ENCODE measurements around the gene CHST11.

Gene CHST11

DNA sequence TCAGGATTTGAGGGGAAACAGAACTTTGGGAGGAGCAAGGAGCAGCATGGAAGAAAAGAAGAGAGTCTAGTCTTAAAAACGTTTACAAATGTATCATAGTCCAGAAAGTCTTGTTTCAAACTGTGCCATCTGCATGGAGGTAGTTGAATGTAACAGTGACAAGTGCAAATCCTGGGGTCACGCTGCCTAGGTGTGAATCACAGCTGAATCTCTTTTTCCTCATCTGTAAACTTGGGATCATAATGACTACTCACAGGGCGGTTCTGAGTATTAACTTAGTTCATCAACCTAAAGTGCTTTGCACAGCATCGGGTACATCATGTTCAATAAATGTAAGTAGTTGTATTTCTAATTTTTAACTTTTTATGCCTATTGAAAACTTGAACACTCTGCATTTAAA is 208.5 kb downstream of the CHST11 start:
- Mint-ChIP-seq H3K27me3 (no peaks in the 10 kb centered on the region), H3K4me1 (ENCODE audit: low read depth) (peaks cover 51% of the 10 kb centered on the region), H3K9me3 (no peaks in the 10 kb centered on the region), H3K4me3 (no peak overlapping the region), H3K27ac (peak overlapping the region; percentile 29), H3K36me3 (ENCODE audit: low read depth) (peaks cover 8% of the 10 kb centered on the region)

DNA sequence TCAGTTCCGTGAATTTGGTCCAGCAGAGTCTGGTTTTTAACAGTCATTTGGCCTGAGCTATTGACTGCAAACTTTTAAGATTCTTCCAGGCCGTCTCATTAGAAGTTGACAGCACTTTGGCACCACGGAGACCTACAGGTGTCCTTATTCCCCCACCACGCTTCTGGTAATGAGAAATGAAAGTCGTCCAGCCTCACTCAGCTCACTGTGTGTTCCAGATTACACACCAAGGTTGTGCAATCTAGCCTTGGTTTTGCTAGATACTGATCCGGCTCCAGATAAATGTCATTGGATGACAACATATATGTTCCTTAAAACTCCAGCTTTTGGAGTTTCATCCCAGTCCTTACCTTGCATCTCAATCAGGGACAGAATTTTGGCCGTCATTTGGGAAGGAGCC is 210.4 kb downstream of the CHST11 start:
- no peaks in the 10 kb centered on the region for H3K27me3 Mint-ChIP-seq
- H3K4me1 Mint-ChIP-seq (ENCODE audit: low read depth): peaks cover 62% of the 10 kb centered on the region
- H3K4me3 Mint-ChIP-seq: no peak overlapping the region
- H3K36me3 Mint-ChIP-seq (ENCODE audit: low read depth): peaks cover 8% of the 10 kb centered on the region
- H3K9me3 Mint-ChIP-seq: no peaks in the 10 kb centered on the region
- H3K27ac Mint-ChIP-seq: no peak overlapping the region

DNA sequence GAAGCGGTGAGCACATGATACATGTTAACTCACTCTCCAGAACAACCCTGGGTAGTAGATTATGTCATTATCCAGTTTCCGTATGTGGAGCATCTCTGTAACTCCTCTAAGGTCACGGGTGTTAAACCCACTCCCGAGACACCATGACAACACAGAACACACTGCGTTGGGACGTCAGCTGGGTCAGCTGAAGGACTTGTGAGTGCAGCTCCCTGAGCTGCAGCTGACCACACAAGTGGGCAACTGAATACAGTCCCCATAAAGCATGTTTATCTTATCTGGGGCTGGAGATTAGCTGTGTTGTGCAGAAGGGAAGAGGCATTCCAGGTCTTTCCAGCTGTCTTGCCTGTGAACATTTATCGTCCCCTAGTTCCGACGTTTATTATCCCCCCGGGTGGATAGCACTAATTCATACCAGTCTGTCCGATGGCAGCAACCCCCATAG is 211.5 kb downstream of the CHST11 start:
- H3K4me1 Mint-ChIP-seq (ENCODE audit: low read depth): peaks cover 69% of the 10 kb centered on the region
- H3K27ac Mint-ChIP-seq: peak overlapping the region; percentile 34
- H3K36me3 Mint-ChIP-seq (ENCODE audit: low read depth): peaks cover 5% of the 10 kb centered on the region
- no peak overlapping the region for H3K4me3 Mint-ChIP-seq
- no peaks in the 10 kb centered on the region for H3K27me3 Mint-ChIP-seq
- no peaks in the 10 kb centered on the region for H3K9me3 Mint-ChIP-seq

DNA sequence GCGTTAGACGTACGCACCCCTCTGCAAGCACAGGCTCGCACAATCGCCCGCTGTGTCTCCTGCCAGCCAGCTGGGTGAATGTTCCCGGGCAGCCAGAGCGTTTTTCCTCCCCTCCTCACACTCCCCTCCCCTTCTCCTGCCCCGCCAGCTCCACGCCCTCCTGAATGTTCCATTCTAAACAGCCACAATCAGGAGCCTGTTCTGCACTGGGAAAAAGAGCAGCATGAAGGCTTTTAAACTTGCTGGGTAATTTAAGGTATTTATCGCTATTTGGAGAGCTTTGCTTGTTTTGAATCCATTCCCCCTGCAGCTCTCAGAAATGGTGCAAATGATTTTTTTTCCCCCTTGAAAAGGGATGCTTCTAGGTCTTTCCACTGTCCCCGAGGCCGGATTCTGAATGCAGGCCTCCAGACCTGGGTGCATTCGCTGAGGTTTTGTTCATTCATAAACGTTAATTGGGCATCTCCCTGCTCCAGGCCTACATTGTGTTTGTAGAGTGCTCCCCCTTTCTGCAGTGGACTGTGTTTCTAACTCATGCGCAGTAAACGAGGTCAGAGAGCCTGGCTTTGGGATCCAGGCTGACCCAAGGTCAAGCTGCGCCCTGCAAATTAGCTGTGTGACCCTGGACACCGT is 212.5 kb downstream of the CHST11 start:
- Mint-ChIP-seq H3K36me3 (ENCODE audit: low read depth) (peaks cover 5% of the 10 kb centered on the region), H3K27me3 (no peaks in the 10 kb centered on the region), H3K9me3 (no peaks in the 10 kb centered on the region), H3K4me1 (ENCODE audit: low read depth) (peaks cover 74% of the 10 kb centered on the region), H3K27ac (peak overlapping the region; percentile 45), H3K4me3 (no peak overlapping the region)

DNA sequence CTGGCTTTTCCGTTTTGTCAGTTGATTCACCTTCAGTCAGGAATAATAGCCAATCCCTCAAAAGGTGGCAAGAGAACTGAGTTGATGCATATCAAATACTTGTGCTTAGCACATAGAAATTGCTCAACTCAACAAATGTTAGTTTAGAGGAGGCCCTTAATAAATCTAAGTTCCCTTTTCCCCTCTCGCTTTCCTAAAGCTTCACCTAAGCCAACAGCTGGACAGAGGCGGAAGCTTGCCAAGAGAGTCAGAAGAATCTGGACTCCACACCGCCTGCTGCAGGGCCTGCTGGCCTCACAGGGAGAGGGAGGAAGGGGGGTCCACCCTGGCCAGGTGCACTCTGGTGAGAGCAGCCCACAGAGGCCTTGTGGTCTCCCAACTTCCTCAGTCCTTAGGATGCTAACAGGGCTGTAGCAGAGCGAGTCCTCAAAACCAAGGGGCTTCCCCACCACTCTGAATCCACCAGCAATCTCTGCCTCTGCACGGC is 213.1 kb downstream of the CHST11 start:
- Mint-ChIP-seq H3K4me1 (ENCODE audit: low read depth) (peaks cover 74% of the 10 kb centered on the region), H3K9me3 (no peaks in the 10 kb centered on the region), H3K27ac (peak overlapping the region; percentile 96), H3K4me3 (no peak overlapping the region), H3K36me3 (ENCODE audit: low read depth) (peaks cover 5% of the 10 kb centered on the region), H3K27me3 (no peaks in the 10 kb centered on the region)

DNA sequence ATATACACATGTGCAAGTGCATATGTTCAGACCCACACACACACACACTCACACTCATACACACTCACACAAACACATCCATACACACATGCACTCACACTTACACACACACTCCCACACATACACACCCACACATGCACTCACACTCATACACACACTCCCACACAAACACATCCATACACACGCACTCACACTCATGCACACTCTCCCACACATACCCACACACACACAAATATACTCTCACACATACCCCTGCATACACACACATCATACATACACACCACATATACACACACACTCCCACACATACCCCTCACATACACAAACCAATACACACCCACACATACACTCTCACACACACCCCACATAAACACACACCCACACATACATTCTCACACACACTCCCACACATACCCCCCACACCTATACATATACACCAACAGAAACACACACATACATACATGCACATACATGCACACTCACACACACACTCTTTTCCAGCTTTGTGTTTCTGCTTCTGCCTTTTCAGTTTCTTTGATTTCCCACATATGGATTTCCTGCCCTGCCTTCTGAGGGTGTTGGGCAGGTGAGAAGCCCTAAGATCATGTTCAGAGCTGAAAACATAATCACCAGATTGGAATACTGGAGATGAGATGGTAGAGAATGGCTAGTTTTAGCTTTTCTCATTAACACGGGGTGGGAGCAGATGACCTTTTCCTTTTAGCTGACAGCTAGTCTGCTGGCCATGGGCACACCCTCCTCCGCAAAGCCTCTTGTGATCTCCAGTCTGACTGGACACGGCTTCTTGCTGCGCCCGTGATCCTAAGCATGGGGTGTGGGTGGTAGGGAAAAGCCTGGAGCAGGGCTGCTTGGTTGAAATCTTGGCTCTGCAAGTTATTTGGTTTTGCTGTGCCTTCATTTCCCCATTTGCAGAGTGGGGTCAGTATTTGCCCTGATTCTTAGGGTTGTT is 214.0 kb downstream of the CHST11 start:
- peak overlapping the region; percentile 71 for H3K4me3 Mint-ChIP-seq
- no peaks in the 10 kb centered on the region for H3K27me3 Mint-ChIP-seq
- peaks cover 5% of the 10 kb centered on the region for H3K36me3 Mint-ChIP-seq (ENCODE audit: low read depth)
- H3K27ac Mint-ChIP-seq: peak overlapping the region; percentile 96
- H3K4me1 Mint-ChIP-seq (ENCODE audit: low read depth): peaks cover 68% of the 10 kb centered on the region
- no peaks in the 10 kb centered on the region for H3K9me3 Mint-ChIP-seq

DNA sequence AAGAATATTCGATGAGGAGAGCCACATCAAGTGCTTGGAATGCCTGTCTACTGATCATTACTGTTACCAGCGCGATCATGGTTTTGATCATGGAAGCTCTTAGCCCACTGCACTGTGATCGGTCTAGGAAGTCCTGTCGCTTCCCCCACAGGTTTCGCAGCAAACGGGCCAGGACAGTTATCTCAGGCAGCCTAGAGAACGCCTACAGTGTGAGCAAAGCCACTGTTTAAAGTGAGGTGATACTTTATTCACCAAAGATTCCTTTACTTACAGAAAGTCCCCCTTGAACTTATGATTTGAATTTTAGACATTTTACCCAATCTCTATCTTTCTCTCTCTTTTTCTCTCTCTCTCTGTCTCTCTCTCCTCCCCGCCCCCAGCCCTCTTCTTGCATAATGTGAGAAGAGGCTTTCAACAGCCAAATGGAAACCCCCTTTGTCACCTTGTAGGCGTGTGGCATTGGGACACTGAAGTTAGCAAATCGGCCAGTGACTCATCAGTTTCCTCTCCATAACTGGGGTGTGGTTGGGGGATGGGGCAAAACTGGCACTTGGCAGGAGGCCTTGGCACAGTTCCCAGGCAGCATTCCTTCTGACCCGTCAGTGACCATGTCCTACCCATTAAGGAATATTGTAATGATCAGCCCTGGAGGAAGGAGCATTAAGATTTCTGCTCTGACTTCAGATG is 214.8 kb downstream of the CHST11 start:
- Mint-ChIP-seq H3K9me3 (no peaks in the 10 kb centered on the region), H3K27ac (peak overlapping the region; percentile 96), H3K4me3 (peak overlapping the region; percentile 71), H3K36me3 (ENCODE audit: low read depth) (peaks cover 1% of the 10 kb centered on the region), H3K4me1 (ENCODE audit: low read depth) (peaks cover 71% of the 10 kb centered on the region), H3K27me3 (no peaks in the 10 kb centered on the region)

DNA sequence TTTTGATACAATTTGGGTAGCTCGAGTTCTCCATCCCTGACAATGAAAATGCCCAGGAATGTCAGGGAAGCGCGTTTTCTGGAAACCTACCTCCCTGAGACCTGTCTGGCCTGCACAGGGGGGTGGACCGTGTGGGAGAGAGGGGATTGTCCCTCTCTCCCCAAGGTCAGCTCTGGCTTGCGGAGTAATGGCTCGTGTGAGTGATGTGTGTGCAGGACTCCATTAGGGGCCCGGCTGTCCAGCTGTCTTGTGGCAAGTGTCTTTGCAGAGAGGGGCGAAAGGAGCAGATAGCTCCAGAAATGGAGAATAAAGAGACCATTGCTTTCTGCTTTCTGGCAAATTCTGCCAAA is 215.3 kb downstream of the CHST11 start:
- H3K36me3 Mint-ChIP-seq (ENCODE audit: low read depth): no peaks in the 10 kb centered on the region
- H3K27ac Mint-ChIP-seq: peak overlapping the region; percentile 96
- H3K9me3 Mint-ChIP-seq: no peaks in the 10 kb centered on the region
- no peaks in the 10 kb centered on the region for H3K27me3 Mint-ChIP-seq
- peaks cover 71% of the 10 kb centered on the region for H3K4me1 Mint-ChIP-seq (ENCODE audit: low read depth)
- H3K4me3 Mint-ChIP-seq: peak overlapping the region; percentile 71

DNA sequence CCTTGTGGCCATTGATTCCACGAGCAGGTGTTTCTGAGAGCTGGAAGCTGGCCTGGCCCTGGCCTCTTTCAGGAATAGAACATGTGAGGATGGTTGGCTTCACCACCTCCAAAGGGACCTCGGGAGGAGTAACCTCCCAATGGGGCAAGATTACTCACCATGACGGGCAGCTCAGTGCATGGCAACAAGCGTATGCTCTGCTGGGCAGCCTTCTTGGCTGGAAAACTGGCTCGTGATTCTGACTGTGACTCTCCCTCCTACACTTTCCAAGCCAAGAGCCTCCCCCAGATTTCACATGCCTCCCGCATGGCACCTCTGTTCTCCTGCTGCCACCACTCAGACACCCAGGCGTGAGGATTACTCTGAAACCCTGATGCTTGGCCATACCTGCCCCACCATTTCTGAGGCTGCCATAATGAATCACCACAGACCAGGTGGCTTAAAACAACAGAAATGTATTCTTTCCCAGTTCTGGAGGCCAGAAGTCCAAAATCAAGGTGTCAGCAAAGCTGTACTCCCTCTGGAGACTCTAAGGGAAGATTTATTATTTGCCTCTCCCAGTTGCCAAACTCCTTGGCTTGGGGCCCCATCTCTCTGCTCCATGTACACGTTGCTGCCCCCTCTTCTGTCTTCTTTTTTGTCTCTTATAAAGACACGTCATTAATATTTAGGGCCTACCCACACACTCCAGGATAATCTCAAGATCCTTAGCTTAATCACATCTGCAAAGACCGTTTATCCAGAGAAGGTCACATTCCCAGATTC is 215.9 kb downstream of the CHST11 start:
- H3K27me3 Mint-ChIP-seq: no peaks in the 10 kb centered on the region
- no peaks in the 10 kb centered on the region for H3K9me3 Mint-ChIP-seq
- no peak overlapping the region for H3K4me3 Mint-ChIP-seq
- H3K27ac Mint-ChIP-seq: peak overlapping the region; percentile 96
- no peaks in the 10 kb centered on the region for H3K36me3 Mint-ChIP-seq (ENCODE audit: low read depth)
- H3K4me1 Mint-ChIP-seq (ENCODE audit: low read depth): peaks cover 73% of the 10 kb centered on the region

DNA sequence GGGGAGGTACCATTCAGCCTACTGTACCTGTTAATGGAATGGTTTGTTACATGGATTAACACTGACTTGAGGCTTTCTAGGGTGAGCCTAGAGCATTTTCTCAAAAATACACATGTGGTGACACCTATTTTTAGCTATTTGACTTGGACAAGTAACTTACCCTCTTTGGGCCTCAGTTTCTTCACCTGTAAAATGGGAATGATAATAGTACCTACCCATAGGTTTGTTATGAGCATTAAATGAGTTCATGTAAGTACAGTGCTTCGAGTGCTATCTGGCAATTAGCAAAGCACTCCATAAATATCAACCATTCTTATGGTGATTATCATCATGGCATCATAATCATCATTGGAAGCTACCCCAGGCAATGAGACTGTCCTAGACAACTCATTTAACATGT is 216.5 kb downstream of the CHST11 start:
- Mint-ChIP-seq H3K36me3 (ENCODE audit: low read depth) (no peaks in the 10 kb centered on the region), H3K27ac (no peak overlapping the region), H3K4me1 (ENCODE audit: low read depth) (peaks cover 73% of the 10 kb centered on the region), H3K9me3 (no peaks in the 10 kb centered on the region), H3K27me3 (no peaks in the 10 kb centered on the region), H3K4me3 (no peak overlapping the region)

DNA sequence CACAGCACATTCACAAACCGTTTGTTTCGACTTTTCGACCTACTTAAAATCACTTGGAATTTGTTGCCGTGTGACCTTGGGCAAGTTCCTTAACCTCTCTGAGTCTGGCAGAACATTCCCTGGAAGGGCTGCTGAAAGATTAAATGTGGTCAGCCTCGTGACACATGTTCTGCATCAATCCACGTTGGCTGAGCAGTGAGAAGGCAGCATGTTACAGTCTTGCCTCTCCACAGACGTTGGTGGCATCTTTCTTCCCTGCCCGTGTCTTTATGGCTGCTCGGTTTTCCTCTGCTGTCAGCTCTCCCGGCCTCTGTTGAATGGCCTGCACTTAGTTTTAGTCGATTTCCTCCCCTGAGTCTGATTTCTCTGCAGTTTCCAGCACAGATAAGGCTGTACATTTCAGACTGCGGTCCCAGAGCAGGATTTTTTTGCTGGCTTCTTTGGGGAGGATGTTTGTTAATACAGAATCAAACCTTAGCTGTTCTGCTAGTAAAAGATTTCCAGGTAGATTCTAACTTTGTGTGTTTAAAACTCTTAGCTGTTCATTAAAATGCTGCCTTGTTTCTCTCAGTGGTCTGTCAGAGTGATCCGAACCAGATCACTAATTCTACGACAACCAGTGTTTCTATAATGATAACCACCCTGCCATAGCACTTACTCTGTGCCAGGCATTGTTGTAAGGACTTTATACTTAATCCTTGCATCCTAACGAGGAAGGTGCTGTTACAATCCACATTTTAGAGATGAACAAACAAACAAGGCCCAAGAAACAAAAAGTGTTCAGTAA is 217.1 kb downstream of the CHST11 start:
- Mint-ChIP-seq H3K4me3 (no peak overlapping the region), H3K27ac (no peak overlapping the region), H3K36me3 (ENCODE audit: low read depth) (no peaks in the 10 kb centered on the region), H3K9me3 (no peaks in the 10 kb centered on the region), H3K4me1 (ENCODE audit: low read depth) (peaks cover 71% of the 10 kb centered on the region), H3K27me3 (no peaks in the 10 kb centered on the region)

DNA sequence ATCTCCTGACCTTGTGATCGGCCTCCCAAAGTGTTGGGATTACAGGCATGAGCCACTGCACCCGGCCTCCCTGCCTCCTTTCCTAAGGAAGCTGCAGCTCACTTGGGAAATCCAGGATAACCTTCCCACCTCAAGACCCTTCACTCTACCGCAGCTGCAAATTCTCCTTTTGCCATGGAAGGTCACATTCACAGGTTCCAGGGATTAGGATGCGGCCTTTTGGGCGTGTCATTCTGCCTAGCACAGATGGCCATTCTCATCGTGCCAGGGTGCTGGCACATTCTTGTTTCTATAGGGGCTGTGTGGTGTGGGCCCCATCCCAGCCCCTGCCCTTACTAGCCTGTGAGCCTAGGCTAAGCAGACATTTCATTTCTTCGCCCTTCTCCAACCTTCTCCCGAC is 219.9 kb downstream of the CHST11 start:
- peaks cover 65% of the 10 kb centered on the region for H3K4me1 Mint-ChIP-seq (ENCODE audit: low read depth)
- H3K4me3 Mint-ChIP-seq: no peak overlapping the region
- H3K9me3 Mint-ChIP-seq: no peaks in the 10 kb centered on the region
- H3K27me3 Mint-ChIP-seq: no peaks in the 10 kb centered on the region
- peak overlapping the region; percentile 8 for H3K27ac Mint-ChIP-seq
- H3K36me3 Mint-ChIP-seq (ENCODE audit: low read depth): no peaks in the 10 kb centered on the region

DNA sequence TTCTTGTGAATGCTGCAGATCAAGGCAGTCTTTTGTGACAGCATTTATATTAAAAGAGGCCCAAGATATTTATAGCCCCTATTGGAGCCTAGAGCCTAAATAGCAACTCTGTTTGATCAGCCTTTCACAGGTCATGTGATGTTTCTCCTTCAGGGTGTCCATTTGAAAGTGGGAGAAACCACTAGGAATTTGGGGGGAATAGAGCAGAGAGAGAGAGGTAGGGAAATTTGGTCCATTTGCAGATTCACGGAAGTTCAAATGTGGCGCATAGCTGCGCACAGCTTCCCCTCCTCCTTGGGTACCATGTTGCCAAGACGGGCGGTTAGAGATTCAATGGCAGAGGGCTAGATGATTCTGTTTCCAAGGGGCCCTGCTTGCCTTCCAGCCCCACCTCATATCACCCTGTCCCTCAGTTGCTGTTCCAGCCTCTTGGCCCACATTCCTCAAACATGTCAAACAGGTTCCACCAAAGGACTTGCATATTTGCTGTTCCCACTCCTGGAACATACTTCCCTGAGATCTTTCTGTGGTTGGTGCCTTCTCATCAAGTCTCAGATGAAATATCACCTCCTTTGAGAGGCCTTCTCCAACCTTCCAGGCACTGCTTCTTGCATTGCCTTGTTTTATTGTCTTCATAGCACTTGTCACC is 220.8 kb downstream of the CHST11 start:
- H3K36me3 Mint-ChIP-seq (ENCODE audit: low read depth): no peaks in the 10 kb centered on the region
- H3K27ac Mint-ChIP-seq: no peak overlapping the region
- H3K4me1 Mint-ChIP-seq (ENCODE audit: low read depth): peaks cover 65% of the 10 kb centered on the region
- no peak overlapping the region for H3K4me3 Mint-ChIP-seq
- no peaks in the 10 kb centered on the region for H3K27me3 Mint-ChIP-seq
- no peaks in the 10 kb centered on the region for H3K9me3 Mint-ChIP-seq
